Osteocyte (in vitro differentiated cells): Measurements from ENCODE around the gene PDE3A. TPM values are rescaled to one million over a fixed set of nuclear protein-coding genes. Genes with fewer than 3 reads are reported as not detected.

Source experiments
- DNase-seq: peaks from one replicate; pipeline ENCODE4 v3.0.0; 2021; ENCODE audit warnings: mixed read lengths; ENCODE audit not compliant: unreplicated experiment; ENCODE audit errors: extremely low spot score
- H3K27ac Mint-ChIP-seq: one replicate; pipeline ENCODE4 v1.8.0; 2021; ENCODE audit warnings: mild to moderate bottlenecking, mixed read lengths; ENCODE audit not compliant: unreplicated experiment
- H3K27me3 Mint-ChIP-seq: one replicate; pipeline ENCODE4 v1.8.0; 2021; ENCODE audit warnings: mixed read lengths; ENCODE audit not compliant: unreplicated experiment
- H3K36me3 Mint-ChIP-seq: one replicate; pipeline ENCODE4 v1.8.0; 2021; ENCODE audit warnings: mixed read lengths; ENCODE audit not compliant: unreplicated experiment
- H3K4me1 Mint-ChIP-seq: one replicate; pipeline ENCODE4 v1.8.0; 2021; ENCODE audit warnings: mixed read lengths; ENCODE audit not compliant: unreplicated experiment
- H3K4me3 Mint-ChIP-seq: one replicate; pipeline ENCODE4 v1.8.0; 2021; ENCODE audit warnings: mild to moderate bottlenecking, moderate library complexity, mixed read lengths; ENCODE audit not compliant: unreplicated experiment
- H3K9me3 Mint-ChIP-seq: one replicate; pipeline ENCODE4 v1.8.0; 2021; ENCODE audit warnings: mixed read lengths; ENCODE audit not compliant: unreplicated experiment
- CTCF ChIP-seq: fragments of 200-600 bp; sonication (generic); IDR thresholded peaks from 2 replicates; pipeline ENCODE4 v1.5.0; 2021; ENCODE audit warnings: antibody characterized with exemption, mild to moderate bottlenecking, moderate library complexity
- total RNA-seq: library from RNA; stranded (reverse); gene quantifications from 2 replicates; pipeline ENCODE4 v1.2.1, GENCODE V29; 2021

Gene PDE3A
- total RNA-seq, 1 donor from 2014 or later: 27.8 TPM

GRCh38 chr12:20490213-20490612, 121.9 kb downstream of the PDE3A start:
- Mint-ChIP-seq H3K36me3 (no peaks in the 10 kb centered on the region), H3K27ac (peak overlapping the region; percentile 69), H3K4me1 (peaks cover 87% of the 10 kb centered on the region), H3K9me3 (no peaks in the 10 kb centered on the region), H3K4me3 (no peak overlapping the region), H3K27me3 (no peaks in the 10 kb centered on the region)
- TF ChIP-seq CTCF: no peak
- DNase-seq: no peak

- Mint-ChIP-seq H3K4me3 (no peak overlapping the region), H3K27me3 (no peaks in the 10 kb centered on the region), H3K27ac (peak overlapping the region; percentile 69), H3K9me3 (no peaks in the 10 kb centered on the region), H3K36me3 (no peaks in the 10 kb centered on the region), H3K4me1 (peaks cover 88% of the 10 kb centered on the region)
- no peak for TF ChIP-seq CTCF
- no peak for DNase-seq
Measured at GRCh38 chr12:20491290-20491689, 123.0 kb downstream of the PDE3A start.

GRCh38 chr12:20492251-20492760, 124.0 kb downstream of the PDE3A start:
- H3K27me3 Mint-ChIP-seq: no peaks in the 10 kb centered on the region
- TF ChIP-seq CTCF: no peak
- H3K4me1 Mint-ChIP-seq: peaks cover 83% of the 10 kb centered on the region
- no peaks in the 10 kb centered on the region for H3K36me3 Mint-ChIP-seq
- no peaks in the 10 kb centered on the region for H3K9me3 Mint-ChIP-seq
- H3K27ac Mint-ChIP-seq: peak overlapping the region; percentile 69
- no peak overlapping the region for H3K4me3 Mint-ChIP-seq
- no peak for DNase-seq

- no peaks in the 10 kb centered on the region for H3K36me3 Mint-ChIP-seq
- peak overlapping the region; percentile 18 for H3K4me3 Mint-ChIP-seq
- no peak for DNase-seq
- peaks cover 70% of the 10 kb centered on the region for H3K4me1 Mint-ChIP-seq
- no peaks in the 10 kb centered on the region for H3K27me3 Mint-ChIP-seq
- H3K9me3 Mint-ChIP-seq: no peaks in the 10 kb centered on the region
- TF ChIP-seq CTCF: no peak
- H3K27ac Mint-ChIP-seq: peak overlapping the region; percentile 66
Measured at GRCh38 chr12:20493934-20494333, 125.6 kb downstream of the PDE3A start.

GRCh38 chr12:20494851-20495250, 126.5 kb downstream of the PDE3A start:
- peak overlapping the region; percentile 14 for H3K4me3 Mint-ChIP-seq
- H3K4me1 Mint-ChIP-seq: peaks cover 62% of the 10 kb centered on the region
- no peak for TF ChIP-seq CTCF
- H3K27me3 Mint-ChIP-seq: no peaks in the 10 kb centered on the region
- H3K9me3 Mint-ChIP-seq: no peaks in the 10 kb centered on the region
- H3K36me3 Mint-ChIP-seq: no peaks in the 10 kb centered on the region
- H3K27ac Mint-ChIP-seq: peak overlapping the region; percentile 66
- DNase-seq: no peak
